Small intestine (tissue), 7 donors: ENCODE data around the gene BUB3. TPM values are rescaled to one million over a fixed set of nuclear protein-coding genes. Genes with fewer than 3 reads are reported as not detected.

Experiments used
- DNase-seq, 2 donors: peaks; one replicate each; pipeline versions ENCODE4 v3.0.0 to v3.0.0-alpha.2; 2013
- FAIRE-seq: peaks from 2 replicates; lab custom pipeline; 2012; peaks lifted over from hg19 to GRCh38; lab: Jason Lieb, UNC
- H3K27ac ChIP-seq, 3 donors: one replicate each; pipeline ENCODE4 v1.5.1; 2013; ENCODE audit warnings: low read length in 2 of 3, mild to moderate bottlenecking in 2 of 3, control low read depth in 1 of 3, inconsistent platforms in 1 of 3, low read depth in 1 of 3, moderate library complexity in 1 of 3
- H3K27me3 ChIP-seq, 3 donors: one replicate each; pipeline ENCODE4 v1.6.1; 2013; ENCODE audit warnings: low read length in 3 of 3, inconsistent platforms in 1 of 3; ENCODE audit not compliant: control insufficient read depth in 3 of 3, insufficient read depth in 3 of 3
- H3K36me3 ChIP-seq, 3 donors: one replicate each; pipeline ENCODE4 v1.6.1; 2013; ENCODE audit warnings: low read length in 3 of 3, inconsistent platforms in 1 of 3, low read depth in 1 of 3, mild to moderate bottlenecking in 1 of 3, moderate library complexity in 1 of 3; ENCODE audit not compliant: control insufficient read depth in 3 of 3, insufficient read depth in 2 of 3
- H3K4me1 ChIP-seq, 3 donors: one replicate each; pipeline ENCODE4 v1.6.1; 2013; ENCODE audit warnings: low read length in 2 of 3, inconsistent platforms in 1 of 3, low read depth in 1 of 3, mild to moderate bottlenecking in 1 of 3, moderate library complexity in 1 of 3; ENCODE audit not compliant: control insufficient read depth in 3 of 3, insufficient read depth in 2 of 3
- H3K4me3 ChIP-seq, 3 donors: one replicate each; pipeline ENCODE4 v1.5.1; 2013; ENCODE audit warnings: low read length in 3 of 3, control low read depth in 1 of 3, inconsistent platforms in 1 of 3, low read depth in 1 of 3, mild to moderate bottlenecking in 1 of 3, moderate library complexity in 1 of 3
- H3K9me3 ChIP-seq, 2 donors: one replicate each; pipeline ENCODE4 v1.6.1; 2013; ENCODE audit warnings: low read depth in 1 of 2, low read length in 1 of 2; ENCODE audit not compliant: control insufficient read depth in 2 of 2, insufficient read depth in 1 of 2
- WGBS, 3 donors: extraction: QIAGEN DNeasy Blood & Tissue Kit; methylation state at CpG; one replicate each; pipeline ENCODE4 v1.1.7; 2013; 5-methylcytosine and 5-hydroxymethylcytosine counted together
- polyA plus RNA-seq, 4 donors: library from polyadenylated mRNA; stranded (reverse) in 3 of 4; unstranded in 1 of 4; fragments of 200-250 nt in 3 of 4; fragments of 120-200 nt in 1 of 4; gene quantifications; one replicate each; pipeline versions ENCODE4 v1.2.1 to v1.2.3, GENCODE V29; 2013
- donor health status: healthy with polysubstance abuse.
- donor health status: control.
- donor health status: control.
- donor health status: Bipolar disorder and iron deficiency.
- donor health status: healthy.

The BUB3 gene
- polyA plus RNA-seq, 4 donors, result 37.6 to 83.6 (median 63.8) TPM

- peaks cover 1 to 7% (median 3%) of the 10 kb centered on the region in 3 donors for H3K36me3 ChIP-seq
- FAIRE-seq (no peak), DNase-seq (no peak)
- peaks cover 5 to 23% (median 5%) of the 10 kb centered on the region in 3 donors for H3K27me3 ChIP-seq
- 83 to 88% (median 84%) methylated on average over 2 of the region's 2 CpGs for WGBS, 3 donors
- peaks cover 5 to 7% (median 6%) of the 10 kb centered on the region in 3 donors for H3K4me1 ChIP-seq
- no peak overlapping the region for H3K27ac ChIP-seq
- no peaks in the 10 kb centered on the region for H3K9me3 ChIP-seq
- no peak overlapping the region for H3K4me3 ChIP-seq
These were observed 1.9 kb downstream of the BUB3 start for GRCh38 chr10:123156078-123156477.

DNA sequence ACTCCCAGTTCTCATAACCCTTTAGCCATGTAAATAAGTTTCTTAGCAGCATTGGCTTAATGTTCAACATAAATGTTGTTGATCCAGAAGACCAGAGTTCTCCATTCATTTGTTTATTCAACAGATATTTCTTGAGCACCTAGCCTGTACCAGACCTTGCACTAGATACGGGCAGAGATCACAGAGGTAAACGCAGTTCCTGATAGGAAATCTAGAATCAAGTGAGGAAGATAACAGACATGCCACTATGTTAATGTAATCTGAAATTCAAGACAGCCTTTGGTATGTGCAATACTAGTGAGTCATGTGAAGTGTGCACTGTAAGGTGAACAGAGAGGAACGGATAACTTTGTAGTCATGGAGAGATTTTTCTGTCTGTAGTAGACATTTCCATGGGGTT is 3.0 kb downstream of the BUB3 start:
- 51 to 76% (median 57%) methylated on average over 3 of the region's 3 CpGs for WGBS, 3 donors
- H3K4me3 ChIP-seq, result no peak overlapping the region
- FAIRE-seq, result no peak

GRCh38 chr10:123158682-123159081 is 4.5 kb downstream of the BUB3 start:
- H3K4me1 ChIP-seq, result peaks cover 2 to 6% (median 4%) of the 10 kb centered on the region in 3 donors
- 77 to 86% (median 78%) methylated on average over 1 of the region's 1 CpG for WGBS, 3 donors
- no peak overlapping the region for H3K4me3 ChIP-seq
- peaks cover 0 to 1% (median 0%) of the 10 kb centered on the region in 3 donors for H3K27me3 ChIP-seq
- peak; percentile 76 for FAIRE-seq
- H3K36me3 ChIP-seq, result peaks cover 5 to 9% (median 9%) of the 10 kb centered on the region in 3 donors
- H3K9me3 ChIP-seq, result no peaks in the 10 kb centered on the region
- DNase-seq, result no peak
- H3K27ac ChIP-seq, result no peak overlapping the region

More for the DNA sequence above, 3.0 kb downstream of the BUB3 start:
- peaks cover 3 to 7% (median 6%) of the 10 kb centered on the region in 3 donors for H3K36me3 ChIP-seq
- peaks cover 0 to 14% (median 0%) of the 10 kb centered on the region in 3 donors for H3K27me3 ChIP-seq
- H3K9me3 ChIP-seq, result no peaks in the 10 kb centered on the region
- H3K27ac ChIP-seq, result no peak overlapping the region
- DNase-seq, result peak in 1 of 2 donors; percentile 31
- peaks cover 2 to 6% (median 4%) of the 10 kb centered on the region in 3 donors for H3K4me1 ChIP-seq

- Histone ChIP-seq H3K27ac (no peak overlapping the region), H3K4me3 (no peak overlapping the region), H3K4me1 (peaks cover 0 to 6% (median 2%) of the 10 kb centered on the region in 3 donors), H3K36me3 (peaks cover 10 to 11% (median 11%) of the 10 kb centered on the region in 3 donors), H3K9me3 (no peaks in the 10 kb centered on the region), H3K27me3 (no peaks in the 10 kb centered on the region)
- FAIRE-seq, result peak; percentile 33
- peak in 1 of 2 donors; percentile 53 for DNase-seq
- WGBS, 3 donors, result 79 to 84% (median 82%) methylated on average over 11 of the region's 11 CpGs
These were observed 6.2 kb downstream of the BUB3 start for GRCh38 chr10:123160311-123160980.

- Histone ChIP-seq H3K27ac (no peak overlapping the region), H3K27me3 (no peaks in the 10 kb centered on the region), H3K36me3 (peaks cover 12 to 21% (median 13%) of the 10 kb centered on the region in 3 donors), H3K4me1 (no peaks in the 10 kb centered on the region), H3K4me3 (no peak overlapping the region), H3K9me3 (no peaks in the 10 kb centered on the region)
- DNase-seq, result no peak
- no peak for FAIRE-seq
- WGBS, 3 donors, result 93 to 99% (median 96%) methylated on average over 2 of the region's 2 CpGs
These were observed 10.1 kb downstream of the BUB3 start for GRCh38 chr10:123164319-123164718.

DNA sequence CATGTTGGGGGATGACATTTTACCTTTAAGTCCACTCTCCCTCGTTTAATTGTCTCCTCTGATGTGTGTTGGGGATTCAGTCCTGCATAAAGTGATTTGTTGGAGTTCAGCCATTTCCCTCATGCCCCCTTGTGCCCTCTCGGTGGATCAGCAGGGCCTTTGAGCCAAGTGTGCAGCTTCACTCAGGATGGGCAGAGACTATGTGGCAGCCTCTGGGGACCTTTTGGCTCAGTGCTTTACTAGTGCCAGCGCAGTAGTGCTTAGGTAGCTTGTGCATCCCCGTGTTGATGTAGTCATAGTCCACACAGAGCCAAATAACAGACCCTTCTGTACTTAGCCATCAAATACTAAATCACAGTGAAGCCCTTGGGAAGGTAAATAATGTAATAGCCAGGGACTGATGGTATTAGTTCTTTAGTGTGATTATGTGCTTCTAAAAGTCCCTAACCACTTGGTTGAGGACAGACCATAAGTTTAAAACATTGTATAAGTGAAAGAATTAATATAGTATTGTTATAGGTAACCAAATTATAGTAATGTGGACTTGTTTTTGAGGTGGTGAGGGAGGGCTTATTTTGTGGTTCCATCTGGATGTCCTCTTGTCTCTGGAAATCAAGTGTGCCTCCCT is 11.4 kb downstream of the BUB3 start:
- Histone ChIP-seq H3K36me3 (peaks cover 12 to 22% (median 13%) of the 10 kb centered on the region in 3 donors), H3K27me3 (no peaks in the 10 kb centered on the region), H3K4me3 (no peak overlapping the region), H3K9me3 (no peaks in the 10 kb centered on the region), H3K4me1 (no peaks in the 10 kb centered on the region), H3K27ac (no peak overlapping the region)
- DNase-seq, result no peak
- no peak for FAIRE-seq
- 73 to 82% (median 78%) methylated on average over 4 of the region's 4 CpGs for WGBS, 3 donors

GRCh38 chr10:123166618-123167017 is 12.4 kb downstream of the BUB3 start:
- Histone ChIP-seq H3K4me3 (no peak overlapping the region), H3K9me3 (no peaks in the 10 kb centered on the region), H3K27ac (no peak overlapping the region), H3K4me1 (no peaks in the 10 kb centered on the region), H3K36me3 (peaks cover 12 to 22% (median 13%) of the 10 kb centered on the region in 3 donors), H3K27me3 (no peaks in the 10 kb centered on the region)
- WGBS, 3 donors, result 95 to 100% (median 99%) methylated on average over 2 of the region's 2 CpGs
- DNase-seq, result no peak
- no peak for FAIRE-seq

DNA sequence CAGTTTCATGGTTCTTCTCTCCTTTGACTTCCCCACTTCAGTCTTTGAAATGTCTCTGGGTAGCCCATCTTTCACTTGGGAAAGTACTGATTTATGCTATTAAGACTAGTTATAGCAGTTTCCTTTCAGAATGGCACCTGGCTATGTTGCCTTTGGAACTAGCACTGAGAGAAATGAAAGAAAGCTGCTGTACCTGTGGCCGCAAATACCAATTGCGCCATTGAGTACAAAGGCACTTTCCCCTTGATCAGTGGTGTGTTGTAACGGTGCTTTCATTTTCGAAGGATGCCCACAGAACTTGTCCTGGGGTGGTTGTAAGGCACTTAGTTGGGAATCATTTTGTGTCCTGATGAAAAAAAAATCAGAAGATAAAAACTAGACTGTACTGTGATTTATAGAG is 16.8 kb downstream of the BUB3 start:
- H3K27ac ChIP-seq, result no peak overlapping the region
- FAIRE-seq (no peak), DNase-seq (no peak)
- no peaks in the 10 kb centered on the region for H3K9me3 ChIP-seq
- no peaks in the 10 kb centered on the region for H3K27me3 ChIP-seq
- no peaks in the 10 kb centered on the region for H3K4me1 ChIP-seq
- peaks cover 3 to 17% (median 3%) of the 10 kb centered on the region in 3 donors for H3K36me3 ChIP-seq
- no peak overlapping the region for H3K4me3 ChIP-seq
- WGBS, 3 donors, result 97 to 98% (median 98%) methylated on average over 4 of the region's 4 CpGs
